ENCODE measurements around the gene ADGB.
"Not testable (repeated sequence)": the region's sequence is repeated elsewhere in the genome, so short reads cannot be mapped to it uniquely, and the experiment has no call there.

GRCh38 chr6:146566661-146567060, 32.1 kb upstream of the ADGB start:
- TF ChIP-seq CTCF (IDR thresholded peaks at IDR 0.05); ZFX (IDR thresholded peaks at IDR 0.05; ENCODE audit: borderline replicate concordance): not testable (repeated sequence)
